Panc1 (cell line): Measurements from ENCODE around the gene WFIKKN1. TPM values are rescaled to one million over a fixed set of nuclear protein-coding genes. Genes with fewer than 3 reads are reported as not detected.

Source experiments
- ATAC-seq: fragments of 200-7000 bp; cut with Tn5 transposase; 2 replicates; pipeline ENCODE4 v1.9.1; 2020; ENCODE audit warnings: mild to moderate bottlenecking, moderate library complexity
- BruUV-seq: library from RNA; stranded (reverse); fragments of 400-500 nt; replicated peaks from 2 replicates; lab custom pipeline; 2021; lab: Mats Ljungman, UMichigan
- CTCF ChIA-PET: fragments of 300-600 bp; sonication (Branson Sonifier 250); formaldehyde crosslinking; loops from one replicate; lab custom pipeline; 2022; ENCODE audit warnings: antibody characterized with exemption; lab: Charles Lee
- POLR2A ChIA-PET: fragments of 300-600 bp; sonication (Branson Sonifier 250); formaldehyde crosslinking; loops from one replicate; lab custom pipeline; 2022; ENCODE audit warnings: antibody characterized with exemption; lab: Charles Lee
- DNase-seq: peaks from one replicate; pipeline ENCODE4 v3.0.0-alpha.2; 2010; ENCODE audit warnings: low read depth, low spot score
- H3K27ac ChIP-seq: 2 replicates; pipeline ENCODE4 v1.5.1; 2011; ENCODE audit warnings: mild to moderate bottlenecking, low read length, inconsistent platforms
- H3K27me3 ChIP-seq: fragments of 200-500 bp; sonication (Bioruptor generic); 2 replicates; pipeline ENCODE4 v1.6.0; 2014; ENCODE audit warnings: low read length, inconsistent platforms; ENCODE audit not compliant: control insufficient read depth, insufficient read depth
- H3K36me3 ChIP-seq: fragments of 200-500 bp; sonication (Bioruptor generic); 2 replicates; pipeline ENCODE4 v1.5.1; 2014; ENCODE audit warnings: inconsistent platforms, mild to moderate bottlenecking, low read length, moderate library complexity; ENCODE audit not compliant: control insufficient read depth, insufficient read depth
- H3K4me1 ChIP-seq: 2 replicates; pipeline ENCODE4 v1.5.1; 2011; ENCODE audit warnings: inconsistent platforms, mild to moderate bottlenecking, low read length, moderate library complexity; ENCODE audit not compliant: control insufficient read depth, insufficient read depth
- H3K4me3 ChIP-seq, 2 experiments: 2 replicates each; pipeline ENCODE4 v1.5.1; 2011 to 2012; ENCODE audit warnings: low read depth in 2 of 2, low read length in 2 of 2, mild to moderate bottlenecking in 2 of 2, inconsistent platforms in 1 of 2, moderate library complexity in 1 of 2
- H3K9me3 ChIP-seq: fragments of 200-500 bp; sonication (Bioruptor generic); 2 replicates; pipeline ENCODE4 v1.5.1; 2014; ENCODE audit warnings: low read depth, mild to moderate bottlenecking, inconsistent platforms, low read length, moderate library complexity; ENCODE audit not compliant: control insufficient read depth, insufficient read depth
- POLR2AphosphoS5 ChIP-seq: IDR thresholded peaks from 2 replicates; pipeline ENCODE4 v1.6.1; 2012; ENCODE audit warnings: mild to moderate bottlenecking, low read depth, low read length, moderate library complexity
- REST ChIP-seq, 2 experiments: IDR thresholded peaks; 2 replicates each; pipeline ENCODE4 v1.6.1; 2011 to 2012; ENCODE audit warnings: low read depth in 2 of 2, control low read depth in 1 of 2, low read length in 1 of 2, mild to moderate bottlenecking in 1 of 2, moderate library complexity in 1 of 2; ENCODE audit not compliant: insufficient read depth in 1 of 2
- SIN3A ChIP-seq: IDR thresholded peaks from 2 replicates; pipeline ENCODE4 v1.6.1; 2012; ENCODE audit warnings: low read depth, mild to moderate bottlenecking, low read length, moderate library complexity, borderline replicate concordance; ENCODE audit not compliant: insufficient read depth
- TCF7L2 ChIP-seq: IDR thresholded peaks from 2 replicates; pipeline ENCODE4 v1.6.1; 2011; ENCODE audit warnings: mild to moderate bottlenecking, low read depth, low read length, inconsistent platforms
- in situ Hi-C: cut with HindIII; loops from 2 replicates; pipeline ENCODE4 v1.10.0; 2016; ENCODE audit warnings: low sequenced_read_pairs, low pct_unique_long_range_greater_than_20kb
- intact Hi-C: fragments of 100-400 bp; cut with micrococcal nuclease; formaldehyde crosslinking; loops from one replicate; pipeline ENCODE4 v1.10.0; 2022; ENCODE audit not compliant: unreplicated experiment
- total RNA-seq: library from RNA; stranded (reverse); gene quantifications from one replicate; pipeline ENCODE4 v1.2.1, GENCODE V29; 2021; ENCODE audit not compliant: unreplicated experiment
- TF ChIP-seq, protein P1 (sequence below): fragments of 450-650 bp; IDR thresholded peaks from 2 replicates; pipeline ENCODE4 v1.5.1; 2017; ENCODE audit warnings: mild to moderate bottlenecking

The WFIKKN1 gene
- total RNA-seq, 1 experiment from 2014 or later = 2.0 TPM

- H3K27ac ChIP-seq = no peak overlapping the region
- no peaks in the 10 kb centered on the region for H3K27me3 ChIP-seq
- no peaks in the 10 kb centered on the region for H3K36me3 ChIP-seq
- H3K9me3 ChIP-seq = no peaks in the 10 kb centered on the region
- CTCF ChIA-PET = no interaction called here
- intact Hi-C loops = no loop called here
- POLR2A ChIA-PET = no interaction called here
- in situ Hi-C loops = no loop called here
- no peak overlapping the region for H3K4me3 ChIP-seq
- TF ChIP-seq TCF7L2 (no peak), SIN3A (no peak)
- TF ChIP-seq, protein P1, sequence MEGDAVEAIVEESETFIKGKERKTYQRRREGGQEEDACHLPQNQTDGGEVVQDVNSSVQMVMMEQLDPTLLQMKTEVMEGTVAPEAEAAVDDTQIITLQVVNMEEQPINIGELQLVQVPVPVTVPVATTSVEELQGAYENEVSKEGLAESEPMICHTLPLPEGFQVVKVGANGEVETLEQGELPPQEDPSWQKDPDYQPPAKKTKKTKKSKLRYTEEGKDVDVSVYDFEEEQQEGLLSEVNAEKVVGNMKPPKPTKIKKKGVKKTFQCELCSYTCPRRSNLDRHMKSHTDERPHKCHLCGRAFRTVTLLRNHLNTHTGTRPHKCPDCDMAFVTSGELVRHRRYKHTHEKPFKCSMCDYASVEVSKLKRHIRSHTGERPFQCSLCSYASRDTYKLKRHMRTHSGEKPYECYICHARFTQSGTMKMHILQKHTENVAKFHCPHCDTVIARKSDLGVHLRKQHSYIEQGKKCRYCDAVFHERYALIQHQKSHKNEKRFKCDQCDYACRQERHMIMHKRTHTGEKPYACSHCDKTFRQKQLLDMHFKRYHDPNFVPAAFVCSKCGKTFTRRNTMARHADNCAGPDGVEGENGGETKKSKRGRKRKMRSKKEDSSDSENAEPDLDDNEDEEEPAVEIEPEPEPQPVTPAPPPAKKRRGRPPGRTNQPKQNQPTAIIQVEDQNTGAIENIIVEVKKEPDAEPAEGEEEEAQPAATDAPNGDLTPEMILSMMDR = no peak
- DNase-seq = no peak
- peaks cover 40% of the 10 kb centered on the region for H3K4me1 ChIP-seq
- BruUV-seq = no TSS peak
- ATAC-seq = no peak
Observed at GRCh38 chr16:631808-632358, 1.1 kb downstream of the WFIKKN1 start.

- in situ Hi-C loops = no loop called here
- POLR2A ChIA-PET = no interaction called here
- Histone ChIP-seq H3K27me3 (no peaks in the 10 kb centered on the region), H3K36me3 (no peaks in the 10 kb centered on the region), H3K27ac (no peak overlapping the region), H3K4me1 (peaks cover 37% of the 10 kb centered on the region), H3K9me3 (no peaks in the 10 kb centered on the region), H3K4me3 (no peak overlapping the region)
- BruUV-seq = no TSS peak
- intact Hi-C loops = no loop called here
- no peak for DNase-seq
- CTCF ChIA-PET = no interaction called here
- TF ChIP-seq TCF7L2 = no peak
- no peak for TF ChIP-seq POLR2AphosphoS5
- TF ChIP-seq, protein P1 = no peak
- no peak for TF ChIP-seq SIN3A
- no peak for TF ChIP-seq REST (IDR thresholded peaks at IDR 0.05; ENCODE audit: insufficient read depth in 1 of 2, low read depth in 2 of 2, low read length in 1 of 2)
- ATAC-seq = no peak
Observed at GRCh38 chr16:632486-633335, 1.9 kb downstream of the WFIKKN1 start.
